ENCODE measurements around the gene ZNF544. TPM values are rescaled to one million over a fixed set of nuclear protein-coding genes. Genes with fewer than 3 reads are reported as not detected.

The ZNF544 gene
- total and polyA plus RNA-seq, 2 of the 8 experiments (the other 6 are each of a cell fraction or from before 2014, with no cell fraction given), result 48.8 to 60.8 TPM

GRCh38 chr19:58268344-58268743, 39.6 kb downstream of the ZNF544 start:
- Histone ChIP-seq H4K8ac (ENCODE audit: extremely low read depth, insufficient read depth, low read length) (no peak overlapping the region), H3K56ac (replicated peaks; ENCODE audit: insufficient read length, low read depth, low read length) (no peak overlapping the region), H3K79me2 (ENCODE audit: control insufficient read depth in 1 of 2, insufficient read depth in 2 of 2, low read length in 2 of 2) (no peaks in the 10 kb centered on the region), H3K27ac (ENCODE audit: low read depth, low read length) (no peak overlapping the region), H2AK5ac (ENCODE audit: low read depth, low read length) (no peak overlapping the region), H3K9me3 (ENCODE audit: insufficient read depth in 2 of 2, low read depth in 1 of 2, low read length in 1 of 2) (peaks cover 32 to 44% of the 10 kb centered on the region in 2 experiments), H2BK120ac (replicated peaks; ENCODE audit: low read depth, low read length) (no peak overlapping the region), H3K4ac (replicated peaks; ENCODE audit: insufficient read length, low read depth, low read length) (no peak overlapping the region), H3K4me2 (ENCODE audit: insufficient read depth in 1 of 2, low read depth in 2 of 2, low read length in 2 of 2) (no peak overlapping the region), H3K4me1 (replicated peaks in 1 of 4; ENCODE audit: control insufficient read depth in 3 of 4, insufficient read depth in 4 of 4, low read length in 3 of 4) (no peaks in the 10 kb centered on the region), H3K23me2 (ENCODE audit: low read depth, low read length) (no peaks in the 10 kb centered on the region), H3K23ac (ENCODE audit: insufficient read length) (no peak overlapping the region), H3K18ac (ENCODE audit: extremely low read depth, low read length) (no peak overlapping the region), H2AFZ (ENCODE audit: low read length) (no peak overlapping the region), H3K9ac (replicated peaks in 1 of 4; ENCODE audit: extremely low read depth in 1 of 4, low read depth in 3 of 4, low read length in 3 of 4) (no peak overlapping the region), H4K20me1 (replicated peaks in 1 of 2; ENCODE audit: control insufficient read depth in 1 of 2, insufficient read depth in 2 of 2, low read length in 2 of 2) (no peaks in the 10 kb centered on the region), H4K91ac (replicated peaks; ENCODE audit: insufficient read length, low read length) (no peak overlapping the region), H3K36me3 (ENCODE audit: control insufficient read depth in 2 of 4, insufficient read depth in 4 of 4, low read length in 3 of 4) (peaks cover 2 to 40% (median 19%) of the 10 kb centered on the region in 4 experiments; a peak in 5 of 8 replicates), H3K27me3 (replicated peaks in 1 of 4; ENCODE audit: control insufficient read depth in 3 of 4, extremely low read depth in 1 of 4, insufficient read depth in 3 of 4, low read length in 3 of 4) (no peaks in the 10 kb centered on the region), H3K14ac (ENCODE audit: insufficient read length) (no peak overlapping the region), H2BK15ac (ENCODE audit: low read length) (no peak overlapping the region), H3K4me3 (ENCODE audit: extremely low read depth in 1 of 4, insufficient read depth in 2 of 4, low read depth in 3 of 4, low read length in 4 of 4) (no peak overlapping the region), H4K5ac (ENCODE audit: insufficient read length, low read depth, low read length) (no peak overlapping the region), H3K79me1 (ENCODE audit: low read depth, low read length) (no peaks in the 10 kb centered on the region; the same call in 1 of the 2 replicates), H2BK12ac (ENCODE audit: low read depth, low read length) (no peak overlapping the region), H2BK5ac (ENCODE audit: low read depth, low read length) (no peak overlapping the region), H2BK20ac (ENCODE audit: low read length) (no peak overlapping the region)
- FAIRE-seq (no peak), DNase-seq (ENCODE audit: low read depth in 1 of 2, low spot score in 2 of 2) (no peak)
- POLR2A ChIA-PET (ENCODE audit: partially characterized antibody), result interaction anchor here (0.7 to 12.7 kb wide), 7 partner anchors 5 to 40 kb away, joined by 3 to 152 read pairs (median 6); partner anchors contain the start of genes ZNF544 and ZNF8
- TF ChIP-seq SIRT6 (IDR thresholded peaks at IDR 0.05; ENCODE audit: low read length) (no peak), TEAD4 (IDR thresholded peaks at IDR 0.05; ENCODE audit: low read depth, low read length) (no peak), TCF12 (IDR thresholded peaks at IDR 0.05; ENCODE audit: low read depth, low read length) (no peak), RFX5 (IDR thresholded peaks at IDR 0.05; ENCODE audit: borderline replicate concordance, low read depth, low read length) (no peak), CREB1 (IDR thresholded peaks at IDR 0.05) (no peak), RNF2 (IDR thresholded peaks at IDR 0.05; ENCODE audit: borderline replicate concordance, low read depth, low read length, missing control alignments, poor library complexity, severe bottlenecking) (no peak), MAFK (IDR thresholded peaks at IDR 0.05; ENCODE audit: low read depth, low read length) (no peak)
- WGBS, 2 experiments (ENCODE audit: extremely low coverage in 1 of 2, insufficient coverage in 1 of 2, insufficient read length in 1 of 2, insufficient replicate concordance in 2 of 2, low coverage in 1 of 2, low lambda C conversion rate in 2 of 2, missing lambda C conversion rate in 1 of 2), result 87% methylated on average over 3 of the region's 3 CpGs; no CpG with 5 or more reads in 1 of the 2 experiments
- CTCF ChIA-PET (ENCODE audit: partially characterized antibody), result interaction anchor here (0.6 to 1.0 kb wide), 4 partner anchors 25 to 862 kb away, joined by 3 to 4 read pairs (median 4); no protein-coding TSS in a partner anchor

All from H1 (cell line).